HG03045 (cell line): Measurements from ENCODE around the gene WDR75.
A peak's percentile ranks its signal among the peaks of the same experiment; 100 is the strongest.
"Not testable (repeated sequence)": the region's sequence is repeated elsewhere in the genome, so short reads cannot be mapped to it uniquely, and the experiment has no call there.

Source experiments
- ATAC-seq: cut with Tn5 transposase; IDR thresholded peaks from one replicate; pipeline ENCODE4 v1.9.1; 2021; ENCODE audit warnings: mild to moderate bottlenecking, moderate library complexity; ENCODE audit not compliant: unreplicated experiment

Gene WDR75

GRCh38 chr2:189440947-189441708 is at the start of gene WDR75:
Gene WDR75 (plus strand): TSS chr2:189441474. CDS start chr2:189441493, 19 bp downstream.
- peak; percentile 93 for ATAC-seq

- no peak for ATAC-seq
These were observed 47.7 kb upstream of the WDR75 start for GRCh38 chr2:189393440-189394111.

DNA sequence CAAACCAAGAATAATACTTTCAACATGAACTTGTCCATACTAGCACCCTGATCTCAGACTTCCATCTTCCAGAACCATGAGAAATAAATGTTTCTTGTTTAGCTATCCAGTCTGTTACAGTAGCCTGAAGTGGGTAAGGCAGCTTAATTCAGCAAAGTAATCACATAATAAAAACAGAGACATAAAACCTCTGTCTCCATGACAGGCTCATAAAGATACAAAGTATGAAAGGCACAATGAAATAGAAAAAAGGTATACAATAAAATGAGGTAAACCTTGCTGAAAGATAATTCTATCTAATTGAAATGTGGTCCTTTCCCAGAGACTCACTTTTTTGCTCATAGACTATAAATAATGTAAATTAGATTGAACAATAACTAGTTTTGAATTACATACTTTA is 46.7 kb upstream of the WDR75 start:
- no peak for ATAC-seq

- ATAC-seq = no peak
These were observed 38.3 kb upstream of the WDR75 start for GRCh38 chr2:189402932-189403331.

- ATAC-seq = no peak
These were observed 34.6 kb upstream of the WDR75 start for GRCh38 chr2:189406586-189407233.

GRCh38 chr2:189407281-189408209 is 33.7 kb upstream of the WDR75 start:
- ATAC-seq = no peak

DNA sequence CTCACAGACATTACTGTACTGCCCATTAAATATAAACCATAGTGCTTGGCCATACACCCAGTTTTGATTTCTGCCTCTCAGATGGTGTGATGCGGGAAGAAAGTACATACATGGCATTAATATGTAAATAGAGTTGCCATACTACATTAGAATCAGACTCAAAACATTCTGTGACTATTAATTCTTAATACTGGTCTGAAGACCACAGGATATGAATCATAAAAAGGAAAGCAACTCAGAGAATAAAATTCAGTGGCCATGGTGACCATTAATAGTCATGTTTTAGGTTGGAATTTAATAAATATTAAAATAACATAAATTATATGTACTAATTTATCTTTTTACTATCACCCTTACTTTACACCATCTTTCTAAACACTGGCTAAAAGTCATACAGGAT is 33.0 kb upstream of the WDR75 start:
- ATAC-seq = no peak

GRCh38 chr2:189409131-189409530 is 32.1 kb upstream of the WDR75 start:
- ATAC-seq = no peak

- no peak for ATAC-seq
These were observed 31.6 kb upstream of the WDR75 start for GRCh38 chr2:189409647-189410046.

- ATAC-seq = no peak
These were observed 29.4 kb upstream of the WDR75 start for GRCh38 chr2:189411860-189412259.

- peak; percentile 67 for ATAC-seq
These were observed 28.8 kb upstream of the WDR75 start for GRCh38 chr2:189412330-189412953.

GRCh38 chr2:189413249-189413648 is 28.0 kb upstream of the WDR75 start:
- no peak for ATAC-seq

- ATAC-seq = no peak
These were observed 19.6 kb upstream of the WDR75 start for GRCh38 chr2:189421644-189422043.

- no peak for ATAC-seq
These were observed 16.3 kb upstream of the WDR75 start for GRCh38 chr2:189424961-189425360.

DNA sequence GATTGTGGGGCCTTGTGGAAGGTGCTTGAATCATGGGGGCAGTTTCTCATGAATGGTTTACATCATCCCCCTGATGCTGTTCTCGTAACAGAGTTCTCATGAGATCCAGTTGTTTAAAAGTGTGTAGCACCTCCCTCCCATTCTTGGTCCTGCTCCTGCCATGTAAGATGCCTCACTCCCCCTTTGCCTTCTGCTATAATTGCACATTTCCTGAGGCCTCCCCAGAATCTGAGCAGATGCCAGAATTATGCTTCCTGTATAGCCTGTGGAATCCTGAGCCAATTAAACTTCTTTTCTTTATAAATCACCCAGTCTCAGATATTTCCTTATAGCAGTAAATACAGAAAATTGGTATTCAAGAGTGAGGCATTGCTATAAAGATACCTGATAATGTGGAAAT is 15.6 kb upstream of the WDR75 start:
- ATAC-seq = no peak

GRCh38 chr2:189426886-189427285 is 14.4 kb upstream of the WDR75 start:
- ATAC-seq = no peak

- no peak for ATAC-seq
These were observed 13.4 kb upstream of the WDR75 start for GRCh38 chr2:189427872-189428271.

DNA sequence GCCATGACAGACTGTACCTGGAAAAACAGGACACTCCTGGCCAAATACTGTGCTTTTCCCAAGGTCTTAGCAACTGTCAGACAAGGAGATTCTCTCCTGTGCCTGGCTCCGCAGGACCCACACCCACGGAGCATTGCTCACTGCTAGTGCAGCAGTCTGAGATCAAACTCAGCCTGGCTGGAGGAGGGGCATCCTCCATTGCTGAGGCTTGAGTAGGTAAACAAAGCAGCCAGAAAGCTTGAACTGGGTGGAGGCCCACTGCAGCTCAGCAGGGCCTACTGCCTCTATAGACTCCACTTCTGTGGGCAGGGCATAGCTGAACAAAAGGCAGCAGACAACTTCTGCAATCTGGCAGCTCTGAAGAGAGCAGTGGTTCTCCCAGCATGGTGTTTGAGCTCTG is 10.8 kb upstream of the WDR75 start:
- not testable (repeated sequence) for ATAC-seq

- not testable (repeated sequence) for ATAC-seq
These were observed 5.5 kb upstream of the WDR75 start for GRCh38 chr2:189435803-189436202.

DNA sequence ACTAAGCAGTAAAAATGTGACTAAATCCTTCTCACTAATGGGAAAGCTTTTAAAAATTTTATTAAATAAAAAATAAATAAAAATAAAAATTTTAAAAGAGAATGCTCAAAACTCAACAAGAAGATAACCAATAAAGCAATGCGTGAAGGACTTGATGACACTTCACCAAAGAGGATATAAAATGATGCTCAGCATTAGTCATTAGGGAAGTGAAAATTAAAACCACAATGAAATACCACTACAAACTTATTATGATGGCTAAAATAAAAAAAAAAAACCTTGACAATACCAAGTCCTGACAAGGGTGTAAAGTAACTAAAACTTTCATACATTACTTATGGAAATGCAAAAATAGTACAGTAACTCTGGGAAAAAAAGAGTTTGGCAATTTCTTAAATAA is 3.3 kb upstream of the WDR75 start:
- ATAC-seq = no peak
